Activated T-helper 1 cell treated with anti-CD3 and anti-CD28 coated beads, Interleukin-12 subunit alpha, Interleukin-12 subunit beta, Interleukin-2, Interleukin-4 antibody, amounts not matched to agents 30 ng/mL and 10 ng/mL and 1 ng/mL, durations not matched to agents 14 hours and 24 hours and 36 hours (primary cell): ENCODE measurements around the gene TMEM269. TPM values are rescaled to one million over a fixed set of nuclear protein-coding genes. Genes with fewer than 3 reads are reported as not detected.

Experiments used
- DNase-seq: peaks from one replicate; pipeline ENCODE4 v3.0.0; 2021; ENCODE audit warnings: low spot score
- H3K27ac Mint-ChIP-seq: one replicate; pipeline ENCODE4 v1.8.0; 2021; ENCODE audit warnings: mild to moderate bottlenecking, mixed read lengths
- H3K27me3 Mint-ChIP-seq: one replicate; pipeline ENCODE4 v1.8.0; 2022; ENCODE audit warnings: mild to moderate bottlenecking, moderate library complexity, mixed read lengths; ENCODE audit not compliant: insufficient read depth
- H3K36me3 Mint-ChIP-seq: one replicate; pipeline ENCODE4 v1.8.0; 2021; ENCODE audit warnings: low read depth, mixed read lengths
- H3K4me1 Mint-ChIP-seq: one replicate; pipeline ENCODE4 v1.8.0; 2021; ENCODE audit warnings: low read depth, mixed read lengths
- H3K4me3 Mint-ChIP-seq: one replicate; pipeline ENCODE4 v1.8.0; 2021; ENCODE audit warnings: mild to moderate bottlenecking, moderate library complexity, mixed read lengths
- H3K9me3 Mint-ChIP-seq: one replicate; pipeline ENCODE4 v1.8.0; 2021; ENCODE audit warnings: mixed read lengths
- intact Hi-C: fragments of 100-400 bp; cut with micrococcal nuclease; formaldehyde crosslinking; loops from one replicate; pipeline ENCODE4 v1.15.1; 2024
- total RNA-seq: library from RNA; stranded (reverse); gene quantifications from 2 replicates; pipeline ENCODE4 v1.2.3, GENCODE V29; 2022

The TMEM269 gene
- total RNA-seq, 1 donor from 2014 or later = 0.29 TPM

- no peaks in the 10 kb centered on the region for H3K27me3 Mint-ChIP-seq
- DNase-seq = no peak
- intact Hi-C loops = no loop called here
- no peak overlapping the region for H3K27ac Mint-ChIP-seq
- no peak overlapping the region for H3K4me3 Mint-ChIP-seq
- peaks cover 1% of the 10 kb centered on the region for H3K36me3 Mint-ChIP-seq
- no peaks in the 10 kb centered on the region for H3K9me3 Mint-ChIP-seq
- H3K4me1 Mint-ChIP-seq = peaks cover 3% of the 10 kb centered on the region
Measured at GRCh38 chr1:42822800-42823392, 38.1 kb downstream of the TMEM269 start.

- no peaks in the 10 kb centered on the region for H3K27me3 Mint-ChIP-seq
- no peaks in the 10 kb centered on the region for H3K9me3 Mint-ChIP-seq
- no peaks in the 10 kb centered on the region for H3K36me3 Mint-ChIP-seq
- DNase-seq = no peak
- intact Hi-C loops = no loop called here
- no peaks in the 10 kb centered on the region for H3K4me1 Mint-ChIP-seq
- H3K27ac Mint-ChIP-seq = no peak overlapping the region
- H3K4me3 Mint-ChIP-seq = no peak overlapping the region
Measured at GRCh38 chr1:42824481-42825035, 39.8 kb downstream of the TMEM269 start.

- Mint-ChIP-seq H3K4me3 (no peak overlapping the region), H3K27ac (no peak overlapping the region), H3K36me3 (no peaks in the 10 kb centered on the region), H3K9me3 (no peaks in the 10 kb centered on the region), H3K27me3 (no peaks in the 10 kb centered on the region), H3K4me1 (no peaks in the 10 kb centered on the region)
- no peak for DNase-seq
- intact Hi-C loops = no loop called here
Measured at GRCh38 chr1:42825036-42825851, 40.5 kb downstream of the TMEM269 start.

- Mint-ChIP-seq H3K4me1 (no peaks in the 10 kb centered on the region), H3K27ac (no peak overlapping the region)
- intact Hi-C loops = no loop called here
Measured at GRCh38 chr1:42830631-42831030, 45.8 kb downstream of the TMEM269 start.

GRCh38 chr1:42831273-42831672, 46.5 kb downstream of the TMEM269 start:
- no peaks in the 10 kb centered on the region for H3K27me3 Mint-ChIP-seq

More at GRCh38 chr1:42830631-42831030, 45.8 kb downstream of the TMEM269 start:
- no peaks in the 10 kb centered on the region for H3K27me3 Mint-ChIP-seq
- peaks cover 2% of the 10 kb centered on the region for H3K36me3 Mint-ChIP-seq
- H3K9me3 Mint-ChIP-seq = no peaks in the 10 kb centered on the region
- H3K4me3 Mint-ChIP-seq = no peak overlapping the region
- no peak for DNase-seq

GRCh38 chr1:42832641-42833240, 48.0 kb downstream of the TMEM269 start:
- Mint-ChIP-seq H3K27ac (no peak overlapping the region), H3K36me3 (peaks cover 2% of the 10 kb centered on the region), H3K4me1 (no peaks in the 10 kb centered on the region), H3K9me3 (no peaks in the 10 kb centered on the region), H3K4me3 (no peak overlapping the region), H3K27me3 (no peaks in the 10 kb centered on the region)
- intact Hi-C loops = no loop called here
- no peak for DNase-seq

More at GRCh38 chr1:42831273-42831672, 46.5 kb downstream of the TMEM269 start:
- Mint-ChIP-seq H3K36me3 (peaks cover 2% of the 10 kb centered on the region), H3K27ac (no peak overlapping the region), H3K4me3 (no peak overlapping the region), H3K9me3 (no peaks in the 10 kb centered on the region), H3K4me1 (no peaks in the 10 kb centered on the region)
- intact Hi-C loops = no loop called here
- no peak for DNase-seq

GRCh38 chr1:42833981-42834380, 49.2 kb downstream of the TMEM269 start:
- no peaks in the 10 kb centered on the region for H3K4me1 Mint-ChIP-seq
- no peaks in the 10 kb centered on the region for H3K9me3 Mint-ChIP-seq
- DNase-seq = no peak
- H3K27me3 Mint-ChIP-seq = no peaks in the 10 kb centered on the region
- H3K36me3 Mint-ChIP-seq = peaks cover 2% of the 10 kb centered on the region
- intact Hi-C loops = no loop called here
- no peak overlapping the region for H3K27ac Mint-ChIP-seq
- H3K4me3 Mint-ChIP-seq = no peak overlapping the region

- no peaks in the 10 kb centered on the region for H3K27me3 Mint-ChIP-seq
- no peak overlapping the region for H3K4me3 Mint-ChIP-seq
- no peak for DNase-seq
- intact Hi-C loops = no loop called here
- peaks cover 2% of the 10 kb centered on the region for H3K36me3 Mint-ChIP-seq
- H3K27ac Mint-ChIP-seq = no peak overlapping the region
- H3K4me1 Mint-ChIP-seq = no peaks in the 10 kb centered on the region
- H3K9me3 Mint-ChIP-seq = no peaks in the 10 kb centered on the region
Measured at GRCh38 chr1:42834803-42835202, 50.0 kb downstream of the TMEM269 start.

- Mint-ChIP-seq H3K27ac (no peak overlapping the region), H3K4me1 (no peaks in the 10 kb centered on the region), H3K27me3 (no peaks in the 10 kb centered on the region), H3K9me3 (no peaks in the 10 kb centered on the region), H3K4me3 (no peak overlapping the region), H3K36me3 (peaks cover 2% of the 10 kb centered on the region)
- intact Hi-C loops = no loop called here
- DNase-seq = no peak
Measured at GRCh38 chr1:42835422-42835821, 50.6 kb downstream of the TMEM269 start.

GRCh38 chr1:42837709-42838108, 52.9 kb downstream of the TMEM269 start:
- Mint-ChIP-seq H3K9me3 (no peaks in the 10 kb centered on the region), H3K4me1 (no peaks in the 10 kb centered on the region), H3K36me3 (no peaks in the 10 kb centered on the region), H3K27me3 (no peaks in the 10 kb centered on the region), H3K27ac (no peak overlapping the region), H3K4me3 (no peak overlapping the region)
- intact Hi-C loops = no loop called here
- DNase-seq = no peak

- Mint-ChIP-seq H3K27ac (no peak overlapping the region), H3K36me3 (no peaks in the 10 kb centered on the region), H3K27me3 (no peaks in the 10 kb centered on the region), H3K9me3 (no peaks in the 10 kb centered on the region), H3K4me3 (no peak overlapping the region), H3K4me1 (no peaks in the 10 kb centered on the region)
- intact Hi-C loops = no loop called here
- DNase-seq = no peak
Measured at GRCh38 chr1:42838482-42839190, 53.8 kb downstream of the TMEM269 start.

GRCh38 chr1:42841010-42841409, 56.2 kb downstream of the TMEM269 start:
- no peak overlapping the region for H3K27ac Mint-ChIP-seq
- H3K4me1 Mint-ChIP-seq = peaks cover 10% of the 10 kb centered on the region
- H3K27me3 Mint-ChIP-seq = no peaks in the 10 kb centered on the region
- DNase-seq = no peak
- no peaks in the 10 kb centered on the region for H3K9me3 Mint-ChIP-seq
- no peak overlapping the region for H3K4me3 Mint-ChIP-seq
- H3K36me3 Mint-ChIP-seq = no peaks in the 10 kb centered on the region
- intact Hi-C loops = loop anchor here (10.0 kb wide), 3 partner anchors 334 to 1944 kb away; partner anchors contain the start of genes BEST4, CFAP57, EBNA1BP2 and ELOVL1
